Gastroesophageal sphincter (tissue), 3 donors: ENCODE results near the gene EHMT1.

Source experiments
- CTCF ChIP-seq, 4 experiments: fragments of 200-600 bp in 2 of 4; fragments of 450-650 bp in 2 of 4; sonication (generic) in 1 of 4; IDR thresholded peaks; one replicate each; pipeline ENCODE4 v1.5.1; 2017 to 2019; ENCODE audit warnings: antibody characterized with exemption in 4 of 4, mild to moderate bottlenecking in 2 of 4, moderate library complexity in 2 of 4
- EP300 ChIP-seq: sonication (generic); formaldehyde crosslinking; IDR thresholded peaks from one replicate; pipeline ENCODE4 v1.6.1; 2017; ENCODE audit warnings: antibody characterized with exemption, mild to moderate bottlenecking

- TF ChIP-seq CTCF (IDR thresholded peaks at IDR 0.05) = no peak
- TF ChIP-seq EP300 = no peak
These were observed 123.9 kb downstream of the EHMT1 start for GRCh38 chr9:137742698-137743097.
